NCI-H2107 treated with DMSO at 0.1 percent for 48 hours (cell line): ENCODE data around the gene TMEM161A.
"Not testable (repeated sequence)": the region's sequence is repeated elsewhere in the genome, so short reads cannot be mapped to it uniquely, and the experiment has no call there.

ENCODE experiments used
- DNase-seq: peaks from one replicate; lab custom pipeline; 2025; ENCODE audit not compliant: unreplicated experiment; lab: John Stamatoyannopoulos, UW

Gene TMEM161A

DNA sequence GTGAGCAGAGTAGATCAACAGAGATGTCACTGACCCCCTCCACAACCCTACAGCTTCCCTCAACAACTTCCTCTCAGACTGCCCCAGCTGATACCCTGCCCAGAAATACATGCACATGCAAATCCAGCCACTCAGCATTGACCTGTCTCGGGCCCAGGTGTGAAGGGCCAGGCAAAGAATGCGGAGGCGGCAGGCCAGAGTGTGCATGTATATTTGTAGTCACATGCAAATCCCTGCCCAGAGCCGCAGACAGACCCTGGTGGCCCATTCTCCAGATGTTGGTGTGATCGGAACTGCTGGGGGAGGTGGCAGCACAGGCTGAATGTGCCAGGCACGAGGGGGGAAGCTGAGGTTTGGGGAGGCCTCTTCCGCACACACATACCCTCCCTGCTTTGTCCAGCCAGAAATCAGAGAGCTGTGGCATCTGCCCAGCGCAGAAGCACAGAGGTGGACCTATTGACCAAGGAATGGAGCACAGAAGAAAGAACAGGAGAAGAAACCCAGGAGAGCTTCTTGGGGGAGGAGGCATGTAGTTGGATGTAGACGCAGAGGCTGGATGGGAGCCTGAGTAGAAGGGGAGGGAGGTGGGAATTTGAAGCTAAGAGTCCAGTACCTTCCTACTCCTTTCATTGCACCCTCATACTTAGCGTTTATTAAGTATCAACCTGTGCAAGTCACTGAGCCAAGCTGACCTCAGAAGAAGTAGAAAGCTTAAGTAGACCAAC lies 17.4 kb upstream of the TMEM161A start:
- DNase-seq, result no peak

GRCh38 chr19:19154768-19155494 lies 16.7 kb upstream of the TMEM161A start:
- DNase-seq, result no peak

DNA sequence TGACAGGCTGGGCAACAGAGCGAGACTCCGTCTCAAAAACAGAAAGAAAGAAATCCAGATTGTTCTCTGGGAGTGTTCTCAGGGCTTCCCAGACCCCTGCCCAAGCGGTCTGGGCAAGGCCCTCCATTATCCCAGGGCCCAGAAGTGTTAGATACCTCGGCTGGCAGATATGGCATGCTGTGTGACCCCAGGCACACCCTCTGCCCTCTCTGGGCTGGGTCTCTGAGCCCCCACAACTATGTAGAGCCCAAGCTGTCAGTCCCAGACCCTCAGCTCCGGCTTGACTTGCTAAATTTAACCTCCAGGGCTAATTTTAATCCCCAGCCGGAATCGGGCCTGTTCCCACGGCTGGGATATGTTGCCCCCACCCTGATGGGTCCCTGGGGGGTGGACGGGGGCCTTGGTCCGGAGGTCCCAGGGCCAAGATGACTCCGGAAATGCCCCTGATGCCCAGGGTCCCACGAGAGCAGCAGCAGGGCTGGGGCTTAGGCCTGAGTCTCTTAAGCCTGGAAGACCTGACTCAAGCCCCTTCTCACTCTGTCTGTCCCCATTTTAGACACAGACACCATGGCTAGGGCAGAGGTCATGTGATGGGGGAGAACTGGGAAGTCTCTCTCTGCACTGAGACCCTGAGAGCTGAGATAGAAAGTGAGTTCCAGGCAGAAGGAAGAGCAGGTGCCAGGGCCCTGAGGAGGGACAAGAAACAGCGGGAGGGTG lies 14.5 kb upstream of the TMEM161A start:
- DNase-seq, result no peak

GRCh38 chr19:19151418-19151817 lies 13.1 kb upstream of the TMEM161A start:
- no peak for DNase-seq

DNA sequence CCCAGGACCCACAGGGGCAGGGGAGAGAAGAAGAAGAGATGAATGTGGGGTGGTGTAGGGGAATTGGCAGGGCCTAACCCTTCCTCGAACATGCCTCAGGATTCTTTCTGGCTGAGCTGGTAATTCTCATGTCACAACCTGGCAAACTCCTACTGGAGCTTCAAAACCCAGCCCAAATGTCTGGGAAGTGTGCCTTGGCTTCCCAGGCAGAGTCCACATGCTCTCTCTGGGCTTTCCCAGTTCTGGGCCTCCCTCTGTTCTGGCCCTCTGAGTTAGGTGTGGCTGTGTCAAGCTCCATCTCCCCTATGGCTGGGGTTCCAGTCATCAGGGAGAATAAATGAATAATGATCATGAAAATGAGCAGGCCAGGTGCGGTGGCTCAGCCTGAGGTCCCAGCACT lies 11.2 kb upstream of the TMEM161A start:
- no peak for DNase-seq

DNA sequence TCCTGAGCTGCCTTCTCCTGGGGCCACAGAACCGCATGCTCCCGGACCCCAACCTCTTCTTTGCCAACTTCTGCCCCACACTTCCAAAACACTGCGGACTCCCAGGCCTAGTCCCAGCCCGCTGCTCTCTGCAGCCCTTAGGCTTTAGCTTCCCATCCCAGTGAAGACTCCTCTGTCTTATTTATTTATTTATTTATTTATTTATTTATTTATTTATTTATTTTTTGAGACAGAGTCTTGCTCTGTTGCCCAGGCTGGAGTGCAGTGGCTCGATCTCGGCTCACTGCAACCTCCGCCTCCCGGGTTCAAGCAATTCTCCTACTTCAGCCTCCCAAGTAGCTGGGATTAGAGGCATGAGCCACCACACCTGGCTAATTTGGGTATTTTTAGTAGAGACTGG lies 10.2 kb upstream of the TMEM161A start:
- DNase-seq, result not testable (repeated sequence)

- no peak for DNase-seq
Observed at GRCh38 chr19:19147344-19147743, 9.1 kb upstream of the TMEM161A start.

DNA sequence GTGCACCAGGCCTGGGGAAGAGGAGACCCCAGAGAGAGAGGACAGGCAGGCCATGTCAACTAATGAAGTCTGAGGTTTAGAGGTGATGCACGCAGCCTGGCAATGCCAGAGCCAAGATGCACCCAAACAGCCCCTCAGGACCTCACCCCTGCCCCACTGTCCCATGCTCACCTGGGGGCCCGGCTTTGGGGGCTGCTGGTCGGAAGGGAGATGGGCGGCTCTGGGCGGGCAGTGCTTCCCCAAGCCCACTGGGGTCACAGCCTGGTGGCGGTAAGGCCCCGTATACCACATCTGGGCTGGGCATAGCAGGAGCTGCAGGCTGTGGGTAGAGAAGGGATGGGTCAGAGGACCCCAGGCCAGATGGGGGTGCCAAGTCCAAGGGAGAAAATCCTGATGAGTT lies 8.6 kb upstream of the TMEM161A start:
- no peak for DNase-seq

GRCh38 chr19:19145684-19146608 lies 7.7 kb upstream of the TMEM161A start:
- DNase-seq, result peak; percentile 12

GRCh38 chr19:19145281-19145680 lies 7.0 kb upstream of the TMEM161A start:
- DNase-seq, result no peak

GRCh38 chr19:19142347-19142746 lies 4.1 kb upstream of the TMEM161A start:
- DNase-seq, result no peak

DNA sequence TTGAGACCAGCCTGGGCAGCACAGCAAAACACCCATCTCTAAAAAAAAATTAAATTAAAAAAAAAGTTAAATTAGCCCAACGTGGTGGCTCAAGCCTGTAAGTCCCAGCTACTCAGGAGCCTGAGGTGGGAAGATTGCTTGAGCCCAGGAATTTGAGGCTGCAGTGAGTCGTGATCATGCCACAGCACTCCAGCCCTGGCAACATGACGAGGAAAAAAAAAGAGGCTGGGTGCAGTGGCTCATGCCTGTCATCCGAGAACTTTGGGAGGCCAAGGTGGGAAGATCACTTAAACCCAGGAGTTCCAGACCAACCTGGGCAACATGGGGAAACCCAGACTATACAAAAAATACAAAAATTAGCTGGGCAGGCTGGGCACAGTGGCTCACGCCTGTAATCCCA lies 2.2 kb upstream of the TMEM161A start:
- no peak for DNase-seq

DNA sequence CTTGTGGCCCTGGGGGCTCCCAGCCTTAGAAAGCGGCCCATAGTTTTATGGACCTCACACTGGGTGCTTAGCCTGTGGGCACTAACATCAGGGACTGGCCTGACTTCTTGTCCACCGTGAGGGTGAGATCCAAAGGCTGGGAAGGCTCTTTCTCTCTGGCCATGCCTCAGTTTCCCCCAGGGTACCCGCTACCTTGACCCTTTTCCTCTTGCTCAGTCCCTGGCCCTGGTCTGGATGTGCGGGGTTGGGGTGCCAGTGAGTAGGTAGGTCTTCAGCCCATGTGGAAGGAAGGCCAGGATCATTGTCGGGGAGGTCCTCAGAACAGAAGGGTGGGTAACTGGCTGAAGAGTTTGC lies 1.6 kb upstream of the TMEM161A start:
- DNase-seq, result no peak

GRCh38 chr19:19137556-19138108 lies 646 bp downstream of the TMEM161A start:
- DNase-seq, result no peak

DNA sequence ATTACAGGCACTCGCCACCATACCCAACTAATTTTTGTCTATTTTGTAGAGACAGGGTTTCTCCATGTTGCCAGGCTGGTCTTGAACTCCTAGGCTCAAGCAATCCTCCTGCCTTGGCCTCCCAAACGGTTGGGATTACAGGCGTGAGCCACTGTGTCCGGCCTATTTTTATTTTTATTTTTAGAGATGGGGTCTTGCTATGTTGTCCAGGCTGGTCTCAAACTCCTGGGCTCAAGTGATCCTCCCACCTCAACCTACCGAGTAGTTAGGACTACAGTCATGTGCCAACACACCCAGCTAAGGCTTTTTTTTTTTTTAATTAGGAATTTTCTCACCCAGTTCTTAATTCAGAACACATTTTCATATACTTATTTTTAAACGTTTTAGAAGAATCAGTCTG lies 2.6 kb downstream of the TMEM161A start:
- DNase-seq, result not testable (repeated sequence)

GRCh38 chr19:19134687-19135158 lies 3.6 kb downstream of the TMEM161A start:
- DNase-seq, result peak; percentile 26

GRCh38 chr19:19133985-19134384 lies 4.3 kb downstream of the TMEM161A start:
- DNase-seq, result no peak

DNA sequence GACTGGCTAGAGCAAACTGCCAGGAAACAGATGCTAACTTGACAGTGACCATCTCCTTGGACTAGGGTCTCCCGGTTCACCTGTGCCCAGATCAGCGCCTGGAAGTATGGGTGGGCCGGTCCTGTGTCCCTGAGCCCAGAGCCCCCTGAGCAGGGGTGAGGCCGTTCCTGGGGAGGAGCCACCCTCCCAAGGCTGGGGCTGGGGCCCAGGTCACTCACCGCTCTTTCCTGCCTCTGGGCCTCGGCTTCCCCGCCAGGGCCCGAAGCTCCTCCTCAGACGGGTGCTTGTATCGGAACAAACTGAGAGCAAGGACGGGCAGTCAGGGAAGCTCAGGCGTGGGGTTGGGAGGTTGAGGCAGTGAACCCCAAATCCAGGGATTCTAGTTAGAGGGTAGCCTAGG lies 5.4 kb downstream of the TMEM161A start:
- no peak for DNase-seq

DNA sequence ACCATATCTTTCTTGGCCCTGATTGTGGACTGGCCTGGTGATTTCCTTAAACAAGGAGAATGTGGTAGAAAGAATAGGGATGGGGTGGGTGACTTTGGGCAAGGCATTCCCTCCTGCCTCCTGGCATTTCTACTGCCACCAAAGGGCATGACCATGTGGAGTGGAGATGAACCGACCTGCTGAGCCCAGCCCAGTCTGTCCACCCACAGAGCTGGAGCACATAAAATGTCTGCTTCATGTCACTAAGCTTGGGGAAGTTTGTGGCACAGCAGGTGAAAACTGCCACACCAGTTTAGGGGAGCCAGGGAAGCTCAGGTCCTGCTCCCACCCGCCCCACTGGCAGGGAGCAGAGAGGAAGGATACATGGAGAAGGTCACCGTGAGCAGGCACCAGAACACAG lies 6.3 kb downstream of the TMEM161A start:
- no peak for DNase-seq

- no peak for DNase-seq
Observed at GRCh38 chr19:19126102-19126501, 12.2 kb downstream of the TMEM161A start.

DNA sequence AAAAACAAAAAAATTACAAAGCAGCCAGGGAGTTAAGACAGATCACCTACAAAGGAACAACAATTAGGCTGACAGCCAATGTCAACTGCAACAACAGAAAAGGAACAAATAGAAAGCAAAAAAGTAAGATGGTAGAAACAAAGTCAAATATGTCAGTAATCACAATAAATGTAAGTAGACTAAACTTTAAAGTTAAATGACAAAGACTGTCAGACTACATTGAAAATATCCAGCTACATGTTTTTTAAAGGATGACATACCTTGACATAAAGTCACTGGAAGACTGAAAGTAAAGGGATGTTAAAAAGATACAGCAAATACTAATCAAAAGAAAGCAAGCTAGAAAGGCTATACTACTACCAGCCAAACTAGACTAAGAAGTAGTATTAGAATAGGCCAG lies 14.9 kb downstream of the TMEM161A start:
- DNase-seq, result no peak
